Testis (tissue), 3 donors: ENCODE measurements around the gene CXADR. TPM values are rescaled to one million over a fixed set of nuclear protein-coding genes. Genes with fewer than 3 reads are reported as not detected.
"Not testable (repeated sequence)": the region's sequence is repeated elsewhere in the genome, so short reads cannot be mapped to it uniquely, and the experiment has no call there.

Source experiments
- DNase-seq: peaks from one replicate; pipeline ENCODE4 v3.0.0-alpha.2; 2019
- H3K27ac ChIP-seq, 2 donors: fragments of 200-600 bp; sonication (generic); one replicate each; pipeline ENCODE4 v1.5.1; 2019
- H3K27me3 ChIP-seq: fragments of 200-600 bp; sonication (generic); one replicate; pipeline ENCODE4 v1.5.1; 2019
- H3K36me3 ChIP-seq: fragments of 200-600 bp; sonication (generic); one replicate; pipeline ENCODE4 v1.5.1; 2017; ENCODE audit warnings: low read depth; ENCODE audit errors: missing control alignments
- H3K4me1 ChIP-seq: fragments of 200-600 bp; sonication (generic); one replicate; pipeline ENCODE4 v1.5.1; 2019
- H3K4me3 ChIP-seq, 2 donors: fragments of 200-600 bp; sonication (generic); one replicate each; pipeline ENCODE4 v1.5.1; 2017 to 2019
- H3K9me3 ChIP-seq: fragments of 200-600 bp; sonication (generic); one replicate; pipeline ENCODE4 v1.5.1; 2017
- CTCF ChIP-seq, 3 experiments: fragments of 450-650 bp in 2 of 3; fragments of 200-600 bp in 1 of 3; sonication (generic) in 1 of 3; IDR thresholded peaks; one replicate each; pipeline ENCODE4 v1.5.1; 2016 to 2019; ENCODE audit warnings: antibody characterized with exemption in 3 of 3, mild to moderate bottlenecking in 2 of 3, moderate library complexity in 1 of 3
- POLR2A ChIP-seq: fragments of 450-650 bp; IDR thresholded peaks from one replicate; pipeline ENCODE4 v1.6.1; 2017; ENCODE audit warnings: antibody characterized with exemption, mild to moderate bottlenecking, moderate library complexity
- WGBS, 2 donors: methylation state at CpG; one replicate each; pipeline ENCODE4 v1.1.5; 2018; 5-methylcytosine and 5-hydroxymethylcytosine counted together
- intact Hi-C: fragments of 100-400 bp; cut with DNase I; formaldehyde crosslinking; loops from one replicate; pipeline ENCODE4 v1.15.1; 2023; ENCODE audit warnings: low total_unique reads
- polyA plus RNA-seq: library from polyadenylated mRNA; stranded (reverse); fragments of 350-450 nt; fragmentation: Illumina TruSeq; extraction: RNeasy Lipid Tissue Mini Kit (QIAGEN cat#74804); gene quantifications from one replicate; pipeline ENCODE4 v1.2.3, GENCODE V29; 2014; ENCODE audit warnings: low read depth, low replicate concordance; ENCODE audit not compliant: insufficient read depth
- total RNA-seq, 2 donors: library from RNA; depleted of rRNA; stranded (reverse); fragments of >200 nt; gene quantifications; one replicate each; pipeline ENCODE4 v1.2.3, GENCODE V29; 2016

The CXADR gene
- total and polyA plus RNA-seq, 3 donors from 2014 or later: 17.6 to 87.0 (median 65.4) TPM

GRCh38 chr21:17501107-17502006, 11.5 kb upstream of the CXADR start:
- H3K27ac ChIP-seq: no peak overlapping the region
- no peak overlapping the region for H3K4me3 ChIP-seq
- no peak for DNase-seq
- intact Hi-C loops: no loop called here
- no peaks in the 10 kb centered on the region for H3K4me1 ChIP-seq
- no peaks in the 10 kb centered on the region for H3K9me3 ChIP-seq
- TF ChIP-seq POLR2A: no peak
- TF ChIP-seq CTCF (IDR thresholded peaks at IDR 0.05): no peak
- 75 to 81% methylated on average over 4 of the region's 4 CpGs for WGBS, 2 donors
- H3K36me3 ChIP-seq: no peaks in the 10 kb centered on the region
- no peaks in the 10 kb centered on the region for H3K27me3 ChIP-seq

- H3K27me3 ChIP-seq, DNase-seq, H3K27ac ChIP-seq, intact Hi-C loops, H3K36me3 ChIP-seq, H3K4me3 ChIP-seq, H3K4me1 ChIP-seq, H3K9me3 ChIP-seq: not testable (repeated sequence)
- WGBS, 2 donors: 83 to 85% methylated on average over 5 of the region's 5 CpGs
These were observed 9.9 kb upstream of the CXADR start for GRCh38 chr21:17502985-17503384.

GRCh38 chr21:17506951-17507350, 5.9 kb upstream of the CXADR start:
- H3K27me3 ChIP-seq: no peaks in the 10 kb centered on the region
- TF ChIP-seq CTCF (IDR thresholded peaks at IDR 0.05) (no peak), POLR2A (no peak)
- H3K27ac ChIP-seq: no peak overlapping the region
- no peak for DNase-seq
- intact Hi-C loops: no loop called here
- peaks cover 3% of the 10 kb centered on the region for H3K4me1 ChIP-seq
- H3K4me3 ChIP-seq: no peak overlapping the region
- no peaks in the 10 kb centered on the region for H3K36me3 ChIP-seq
- H3K9me3 ChIP-seq: no peaks in the 10 kb centered on the region
- 72 to 88% methylated on average over 7 of the region's 7 CpGs for WGBS, 2 donors

- 84 to 95% methylated on average over 5 of the region's 5 CpGs for WGBS, 2 donors
- Histone ChIP-seq H3K4me1 (peaks cover 8% of the 10 kb centered on the region), H3K4me3 (no peak overlapping the region), H3K9me3 (no peaks in the 10 kb centered on the region), H3K27me3 (no peaks in the 10 kb centered on the region), H3K27ac (no peak overlapping the region), H3K36me3 (no peaks in the 10 kb centered on the region)
- TF ChIP-seq CTCF (IDR thresholded peaks at IDR 0.05) (no peak), POLR2A (no peak)
- intact Hi-C loops: no loop called here
- DNase-seq: no peak
These were observed 5.3 kb upstream of the CXADR start for GRCh38 chr21:17507591-17507990.

- Histone ChIP-seq H3K27me3 (no peaks in the 10 kb centered on the region), H3K4me3 (peak overlapping the region; percentile 80 to 83), H3K9me3 (no peaks in the 10 kb centered on the region), H3K36me3 (no peaks in the 10 kb centered on the region), H3K27ac (peak overlapping the region; percentile 83 to 88), H3K4me1 (peaks cover 8% of the 10 kb centered on the region)
- intact Hi-C loops: no loop called here
- peak; percentile 48 for DNase-seq
- TF ChIP-seq POLR2A (no peak), CTCF (IDR thresholded peaks at IDR 0.05) (no peak)
- 1% methylated on average over 21 to 56 of the region's 69 CpGs for WGBS, 2 donors
These were observed 626 bp downstream of the CXADR start for GRCh38 chr21:17513214-17514123.
